KMS-11 (cell line): ENCODE measurements around the gene KASH5.

Experiments used
- H2AFZ ChIP-seq: fragments of 200-600 bp; sonication (generic); 2 replicates; pipeline ENCODE4 v1.6.1; 2016; ENCODE audit warnings: antibody characterized with exemption, mixed run types, low read depth
- H3K27ac ChIP-seq: fragments of 200-600 bp; sonication (generic); 2 replicates; pipeline ENCODE4 v1.6.1; 2016; ENCODE audit warnings: mild to moderate bottlenecking, mixed run types
- H3K27me3 ChIP-seq: fragments of 200-600 bp; sonication (generic); 2 replicates; pipeline ENCODE4 v1.6.1; 2017; ENCODE audit warnings: mild to moderate bottlenecking, low read depth, mixed run types, moderate library complexity; ENCODE audit not compliant: insufficient read depth
- H3K36me3 ChIP-seq: fragments of 200-600 bp; sonication (generic); 2 replicates; pipeline ENCODE4 v1.6.1; 2017; ENCODE audit warnings: mild to moderate bottlenecking, mixed run types; ENCODE audit not compliant: insufficient read depth
- H3K4me1 ChIP-seq: fragments of 200-600 bp; sonication (generic); 2 replicates; pipeline ENCODE4 v1.6.1; 2016; ENCODE audit warnings: mild to moderate bottlenecking, low read depth, mixed run types; ENCODE audit not compliant: poor library complexity, severe bottlenecking
- H3K4me2 ChIP-seq: fragments of 200-600 bp; sonication (generic); 2 replicates; pipeline ENCODE4 v1.7.0; 2016; ENCODE audit warnings: mild to moderate bottlenecking, mixed run types
- H3K4me3 ChIP-seq: fragments of 200-600 bp; sonication (generic); IDR thresholded peaks from 2 replicates; pipeline ENCODE4 v1.6.1; 2017; ENCODE audit warnings: low read depth, low read length, mixed read lengths; ENCODE audit not compliant: insufficient read depth
- H3K79me2 ChIP-seq: fragments of 200-600 bp; sonication (generic); 2 replicates; pipeline ENCODE4 v1.6.1; 2016; ENCODE audit warnings: low read depth, mixed run types; ENCODE audit not compliant: insufficient read depth
- H3K9ac ChIP-seq: fragments of 200-600 bp; sonication (generic); 2 replicates; pipeline ENCODE4 v1.6.1; 2016; ENCODE audit warnings: mild to moderate bottlenecking, mixed run types
- H4K20me1 ChIP-seq: fragments of 200-600 bp; sonication (generic); 2 replicates; pipeline ENCODE4 v1.6.1; 2016; ENCODE audit warnings: mild to moderate bottlenecking, mixed run types; ENCODE audit not compliant: insufficient read depth
- CTCF ChIP-seq: fragments of 200-600 bp; sonication (generic); conservative IDR thresholded peaks from 2 replicates; pipeline ENCODE4 v1.6.1; 2017; ENCODE audit warnings: low read depth, mild to moderate bottlenecking, antibody characterized with exemption, low read length, moderate library complexity, mixed read lengths

The KASH5 gene

DNA sequence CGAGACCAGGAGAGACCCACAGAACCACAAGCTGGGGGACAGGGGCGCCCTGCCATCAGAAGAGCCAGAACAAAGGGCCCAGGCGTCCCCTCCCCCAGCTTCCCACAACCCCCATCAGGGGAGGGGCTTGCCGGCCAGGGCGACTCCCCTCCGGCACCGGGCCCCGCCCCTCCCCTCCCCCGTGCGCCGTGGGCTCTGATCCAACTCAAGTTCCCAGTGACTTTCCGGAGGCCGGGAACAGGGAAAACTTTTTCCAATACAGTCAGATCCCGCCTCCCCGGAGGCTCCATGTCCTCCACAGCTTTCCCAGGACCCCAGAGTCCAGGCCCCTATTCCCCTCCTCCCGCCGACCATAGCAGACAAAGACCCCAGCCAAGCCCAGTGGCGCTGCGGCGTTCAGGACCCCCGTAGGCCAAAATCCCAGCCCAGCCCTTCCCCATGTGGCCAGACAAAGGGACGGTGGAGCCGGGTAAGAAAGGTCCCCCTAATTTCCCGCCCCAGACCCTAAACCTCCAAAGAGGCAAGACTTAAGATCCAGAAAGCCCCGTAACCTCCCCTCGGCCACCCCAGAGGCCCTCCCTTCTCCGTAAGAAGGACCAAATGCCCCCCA lies 26.5 kb upstream of the KASH5 start:
- no peak overlapping the region for H3K4me3 ChIP-seq
- no peak overlapping the region for H3K4me2 ChIP-seq
- H3K9ac ChIP-seq: no peak overlapping the region
- no peaks in the 10 kb centered on the region for H4K20me1 ChIP-seq
- H2AFZ ChIP-seq: no peak overlapping the region
- TF ChIP-seq CTCF: no peak
- no peaks in the 10 kb centered on the region for H3K79me2 ChIP-seq
- peaks cover 84% of the 10 kb centered on the region for H3K27me3 ChIP-seq
- no peak overlapping the region for H3K27ac ChIP-seq
- H3K36me3 ChIP-seq: no peaks in the 10 kb centered on the region
- peaks cover 9% of the 10 kb centered on the region for H3K4me1 ChIP-seq

DNA sequence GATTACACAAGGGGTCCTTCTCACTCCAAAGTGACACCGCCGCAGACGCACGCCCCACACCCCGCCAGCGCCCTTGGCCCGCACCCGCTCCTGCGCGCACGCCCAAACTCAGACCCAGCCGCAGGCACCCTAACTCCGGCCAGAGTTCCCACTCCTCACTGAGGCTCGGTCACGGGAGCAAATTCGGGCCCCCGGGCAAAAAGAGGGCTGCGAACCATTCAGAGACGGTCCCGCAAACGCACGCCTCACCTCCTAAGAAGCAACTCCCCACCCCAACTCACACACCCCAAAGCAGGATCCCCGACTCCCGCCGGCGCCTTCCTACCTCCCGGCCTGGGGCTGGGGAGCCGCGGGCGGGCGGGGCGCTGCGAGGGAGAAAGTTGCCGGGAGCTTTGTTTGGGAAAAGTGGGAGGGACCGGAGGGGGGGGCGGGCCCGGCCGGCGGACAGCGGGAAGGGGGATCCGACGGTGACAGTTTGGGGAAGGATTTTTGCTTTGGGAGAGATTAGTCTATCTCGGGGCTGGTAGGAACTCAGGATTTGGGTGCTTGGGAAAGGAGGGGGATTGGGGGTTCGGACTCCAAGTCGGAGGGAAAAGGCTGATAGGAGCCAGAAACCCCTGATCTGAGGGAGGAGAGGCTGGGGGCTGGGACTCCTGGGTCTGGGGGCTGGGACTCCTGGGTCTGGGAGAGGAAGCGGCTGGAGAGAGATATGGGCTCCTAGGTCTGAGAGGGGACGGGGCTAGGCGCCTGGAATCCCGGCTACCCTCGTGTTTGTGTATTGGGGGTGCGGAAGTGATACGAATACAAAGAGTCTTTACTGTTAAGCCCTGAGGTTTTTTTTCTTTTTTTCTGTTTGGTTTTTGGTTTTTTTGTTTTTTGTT lies 25.8 kb upstream of the KASH5 start, which contains the start of gene TEAD2:
Gene TEAD2, minus strand, starts transcription at position 369 of the 881 bp plus-strand sequence. CDS start 2,341 bp downstream, outside the sequence.
- Histone ChIP-seq H3K4me2 (peak within 1 kb of the TSS; percentile 18; the same call in 1 of the 2 replicates), H2AFZ (peak within 1 kb of the TSS; percentile 19; the same call in 1 of the 2 replicates), H3K36me3 (no peaks in the 10 kb centered on the region), H3K27me3 (peaks cover 76% of the 10 kb centered on the region), H3K79me2 (no peaks in the 10 kb centered on the region), H3K4me1 (peaks cover 10% of the 10 kb centered on the region), H4K20me1 (no peaks in the 10 kb centered on the region), H3K9ac (no peak within 1 kb of the TSS), H3K27ac (no peak within 1 kb of the TSS), H3K4me3 (no peak within 1 kb of the TSS)
- no peak for TF ChIP-seq CTCF

GRCh38 chr19:49362929-49363267 lies 25.2 kb upstream of the KASH5 start:
- Histone ChIP-seq H3K36me3 (no peaks in the 10 kb centered on the region), H3K79me2 (no peaks in the 10 kb centered on the region), H3K4me2 (peak overlapping the region; percentile 18; the same call in 1 of the 2 replicates), H3K4me3 (no peak overlapping the region), H3K4me1 (peaks cover 13% of the 10 kb centered on the region), H3K27me3 (peaks cover 75% of the 10 kb centered on the region), H4K20me1 (no peaks in the 10 kb centered on the region), H3K9ac (no peak overlapping the region), H2AFZ (peak overlapping the region; percentile 19; the same call in 1 of the 2 replicates), H3K27ac (no peak overlapping the region)
- TF ChIP-seq CTCF: no peak

DNA sequence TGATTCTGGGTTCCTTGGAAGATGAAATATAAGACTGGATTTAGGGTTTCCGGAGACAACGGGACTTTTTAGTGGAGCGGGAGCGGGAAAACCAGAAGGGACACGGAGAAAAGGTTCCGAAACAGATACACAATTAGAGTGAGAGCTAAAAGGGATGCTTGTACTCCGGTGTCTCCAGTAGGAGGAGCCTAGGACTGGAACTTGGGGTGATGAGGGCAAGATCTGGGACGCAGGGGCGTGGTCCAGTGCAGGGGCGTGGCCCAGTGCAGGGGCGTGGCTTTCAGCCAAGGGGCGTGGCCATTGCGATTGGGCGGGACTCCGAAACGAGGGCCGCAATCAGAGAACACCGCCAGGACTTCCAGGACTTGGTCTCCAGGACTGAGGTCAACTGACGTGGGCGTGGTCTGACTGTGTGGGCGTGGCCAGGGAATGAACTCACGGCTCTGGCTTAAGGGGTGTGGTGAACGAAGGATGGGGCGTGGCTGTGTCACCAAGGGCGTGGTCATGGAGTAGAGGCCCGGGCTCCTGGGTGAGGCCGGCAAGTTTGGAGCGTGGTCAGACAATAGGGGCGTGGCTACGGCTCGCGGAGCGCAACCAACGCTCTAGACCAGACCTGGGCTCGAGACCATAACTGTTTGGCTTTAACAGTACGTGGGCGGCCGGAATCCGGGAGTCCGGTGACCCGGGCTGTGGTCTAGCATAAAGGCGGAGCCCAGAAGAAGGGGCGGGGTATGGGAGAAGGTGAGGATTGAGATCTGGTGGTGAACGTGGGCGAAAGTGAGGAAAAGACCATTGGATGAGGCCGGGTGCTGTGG lies 24.6 kb upstream of the KASH5 start, which contains the start of gene DKKL1:
Gene DKKL1, plus strand, starts transcription at position 610 of the 815 bp plus-strand sequence. Its CDS starts 122 bp downstream, at position 732.
- peak within 1 kb of the TSS; percentile 67; the same call in 1 of the 2 replicates for H2AFZ ChIP-seq
- H3K27ac ChIP-seq: no peak within 1 kb of the TSS
- TF ChIP-seq CTCF: no peak
- peaks cover 75% of the 10 kb centered on the region for H3K27me3 ChIP-seq
- H3K79me2 ChIP-seq: no peaks in the 10 kb centered on the region
- no peaks in the 10 kb centered on the region for H3K36me3 ChIP-seq
- peaks cover 13% of the 10 kb centered on the region for H3K4me1 ChIP-seq
- peak within 1 kb of the TSS; percentile 83 for H3K4me2 ChIP-seq
- no peaks in the 10 kb centered on the region for H4K20me1 ChIP-seq
- no peak within 1 kb of the TSS for H3K4me3 ChIP-seq
- H3K9ac ChIP-seq: no peak within 1 kb of the TSS
